ENCODE data around the gene CLCN6.

GRCh38 chr1:11881749-11882441 is 75.9 kb downstream of the CLCN6 start:
- no peak for TF ChIP-seq POLR2A (IDR thresholded peaks at IDR 0.05; ENCODE audit: low read depth, low read length)
- no peak for TF ChIP-seq POLR2AphosphoS5 (IDR thresholded peaks at IDR 0.05; ENCODE audit: low read depth, low read length)

All from GM12892 (cell line).